Mucosa of descending colon (tissue), 3 donors: ENCODE data around the gene SFXN5. TPM values are rescaled to one million over a fixed set of nuclear protein-coding genes. Genes with fewer than 3 reads are reported as not detected.

Experiments used
- ATAC-seq: fragments of 200-7000 bp; cut with Tn5 transposase; one replicate; pipeline ENCODE4 v1.9.1; 2020; ENCODE audit warnings: mild to moderate bottlenecking, moderate library complexity
- DNase-seq, 3 donors: peaks; one replicate each; pipeline ENCODE4 v3.0.0-alpha.2; 2020
- H3K36me3 ChIP-seq: fragments of 200-600 bp; one replicate; pipeline ENCODE4 v1.8.0; 2021; ENCODE audit warnings: low read depth, mild to moderate bottlenecking
- H3K4me1 ChIP-seq: fragments of 200-600 bp; one replicate; pipeline ENCODE4 v1.8.0; 2021; ENCODE audit warnings: low read depth, mild to moderate bottlenecking
- H3K4me3 ChIP-seq: fragments of 200-600 bp; one replicate; pipeline ENCODE4 v1.8.0; 2021; ENCODE audit warnings: mild to moderate bottlenecking
- H3K9me3 ChIP-seq: fragments of 200-600 bp; one replicate; pipeline ENCODE4 v1.8.0; 2021; ENCODE audit warnings: mild to moderate bottlenecking
- CTCF ChIP-seq: fragments of 200-600 bp; IDR thresholded peaks from one replicate; pipeline ENCODE4 v1.8.0; 2022; ENCODE audit warnings: antibody characterized with exemption, mild to moderate bottlenecking
- intact Hi-C, 2 donors: fragments of 100-400 bp; cut with DNase I in 1 of 2; cut with micrococcal nuclease in 1 of 2; formaldehyde crosslinking; loops; one replicate each; pipeline versions ENCODE4 v1.11.0 to v1.11.1; 2022; cut with DNase I, micrococcal nuclease
- total RNA-seq, 3 donors: library from RNA; stranded (reverse); fragmentation: NEBNext Ultra II Directional in 2 of 3; extraction: Animal tissue kit (Norgen Biotek cat#: 25700) in 2 of 3; gene quantifications; one replicate each; pipeline versions ENCODE4 v1.2.1 to v1.2.4, GENCODE V29; 2021 to 2023
- donor health status: DM: no; HTN: no; CAD: no; lungs with moderate emphysema.
- donor health status: DM: no; HTN: no; CAD: no.
- donor health status: DM: no; HTN: yes; CAD: no.

SFXN5 gene
- total RNA-seq, 3 donors from 2014 or later: 22.2 to 30.9 (median 27.5) TPM

- TF ChIP-seq CTCF: no peak
- DNase-seq (no peak), ATAC-seq (no peak)
- Histone ChIP-seq H3K36me3 (no peaks in the 10 kb centered on the region), H3K4me1 (no peaks in the 10 kb centered on the region), H3K9me3 (no peaks in the 10 kb centered on the region), H3K4me3 (no peak overlapping the region)
- intact Hi-C loops: no loop called here
These were observed 48.0 kb downstream of the SFXN5 start for GRCh38 chr2:73023497-73023896.

GRCh38 chr2:73022024-73022568 is 49.4 kb downstream of the SFXN5 start:
- intact Hi-C loops: no loop called here
- no peaks in the 10 kb centered on the region for H3K36me3 ChIP-seq
- H3K4me1 ChIP-seq: no peaks in the 10 kb centered on the region
- H3K4me3 ChIP-seq: no peak overlapping the region
- no peaks in the 10 kb centered on the region for H3K9me3 ChIP-seq
- DNase-seq: no peak
- TF ChIP-seq CTCF: no peak
- no peak for ATAC-seq

GRCh38 chr2:73021371-73022010 is 50.0 kb downstream of the SFXN5 start:
- intact Hi-C loops: no loop called here
- ATAC-seq: no peak
- no peaks in the 10 kb centered on the region for H3K4me1 ChIP-seq
- no peaks in the 10 kb centered on the region for H3K9me3 ChIP-seq
- DNase-seq: no peak
- no peak overlapping the region for H3K4me3 ChIP-seq
- no peaks in the 10 kb centered on the region for H3K36me3 ChIP-seq
- no peak for TF ChIP-seq CTCF

- no peaks in the 10 kb centered on the region for H3K36me3 ChIP-seq
- ATAC-seq: no peak
- no peak for TF ChIP-seq CTCF
- H3K4me1 ChIP-seq: no peaks in the 10 kb centered on the region
- no peak overlapping the region for H3K4me3 ChIP-seq
- H3K9me3 ChIP-seq: no peaks in the 10 kb centered on the region
- DNase-seq: no peak
- intact Hi-C loops: no loop called here
These were observed 50.7 kb downstream of the SFXN5 start for GRCh38 chr2:73020657-73021370.

- Histone ChIP-seq H3K4me1 (no peaks in the 10 kb centered on the region), H3K4me3 (no peak overlapping the region), H3K9me3 (no peaks in the 10 kb centered on the region), H3K36me3 (no peaks in the 10 kb centered on the region)
- intact Hi-C loops: no loop called here
- ATAC-seq (no peak), DNase-seq (no peak)
- TF ChIP-seq CTCF: no peak
These were observed 51.2 kb downstream of the SFXN5 start for GRCh38 chr2:73020306-73020656.
